HG03571 (cell line): ENCODE measurements around the gene CDX1.

Source experiments
- ATAC-seq: cut with Tn5 transposase; IDR thresholded peaks from one replicate; pipeline ENCODE4 v1.9.1; 2021; ENCODE audit not compliant: unreplicated experiment

The CDX1 gene

DNA sequence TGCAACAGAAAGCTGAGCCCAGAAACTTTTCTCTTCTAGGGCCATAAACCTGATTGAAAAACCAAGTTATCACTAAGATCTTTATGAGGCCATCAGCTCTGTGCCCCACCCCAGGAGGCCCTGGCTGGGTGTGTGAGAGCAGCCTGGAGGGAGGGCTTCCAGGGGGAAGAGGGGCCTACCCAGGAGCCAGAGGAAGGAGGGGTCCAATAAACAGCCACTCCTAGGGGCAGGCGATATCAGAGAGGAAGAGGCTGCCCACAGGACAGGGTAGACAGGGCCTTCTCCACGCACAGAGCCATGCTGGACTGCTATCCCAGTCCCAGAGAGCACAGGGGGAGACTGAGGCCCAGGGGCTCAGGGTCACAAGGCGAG lies 4.5 kb upstream of the CDX1 start:
- no peak for ATAC-seq

DNA sequence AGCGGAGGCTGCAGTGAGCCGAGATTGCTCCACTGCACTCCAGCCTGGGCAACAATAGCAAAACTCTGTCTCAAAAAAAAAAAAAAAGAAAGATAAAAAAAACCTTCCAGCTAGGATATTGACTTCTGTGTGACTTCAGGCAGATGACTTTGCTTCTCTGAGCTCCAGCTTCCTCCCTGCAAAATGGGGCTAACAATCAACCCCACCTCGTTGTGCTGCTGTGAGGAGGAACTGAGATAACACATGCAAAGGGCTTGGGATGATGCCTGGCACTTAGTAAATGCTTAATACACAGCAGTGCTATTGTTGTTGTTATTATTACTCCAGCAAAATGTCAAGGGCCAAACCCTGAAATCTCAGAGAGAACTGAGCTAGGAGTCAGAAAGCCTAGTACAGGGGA lies 3.5 kb upstream of the CDX1 start:
- ATAC-seq: no peak

DNA sequence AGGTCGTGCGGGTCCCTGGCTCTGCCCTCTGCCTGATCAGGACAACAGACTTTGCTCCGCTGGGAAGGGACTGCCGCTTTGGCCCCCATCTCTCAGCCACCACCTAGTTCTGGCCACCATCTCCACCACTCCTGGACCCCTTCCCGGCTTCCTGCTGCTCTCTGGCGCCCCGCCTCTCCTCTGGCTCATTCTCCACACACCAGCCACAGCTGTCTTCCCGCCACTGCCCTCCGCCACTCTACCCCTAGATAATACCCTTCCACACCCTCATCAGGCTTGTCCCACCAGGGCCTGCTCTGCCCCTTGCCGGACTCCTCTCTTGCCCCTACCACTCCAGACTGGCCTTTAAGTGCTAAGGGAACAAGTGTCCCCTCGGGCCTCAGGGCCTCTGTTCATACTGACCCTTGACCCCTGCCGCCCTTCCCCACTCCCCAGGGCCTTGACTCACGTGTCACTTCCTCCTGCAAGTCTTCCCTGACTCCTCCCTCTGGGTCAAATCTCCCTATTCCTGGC lies 3.0 kb upstream of the CDX1 start:
- ATAC-seq: no peak

DNA sequence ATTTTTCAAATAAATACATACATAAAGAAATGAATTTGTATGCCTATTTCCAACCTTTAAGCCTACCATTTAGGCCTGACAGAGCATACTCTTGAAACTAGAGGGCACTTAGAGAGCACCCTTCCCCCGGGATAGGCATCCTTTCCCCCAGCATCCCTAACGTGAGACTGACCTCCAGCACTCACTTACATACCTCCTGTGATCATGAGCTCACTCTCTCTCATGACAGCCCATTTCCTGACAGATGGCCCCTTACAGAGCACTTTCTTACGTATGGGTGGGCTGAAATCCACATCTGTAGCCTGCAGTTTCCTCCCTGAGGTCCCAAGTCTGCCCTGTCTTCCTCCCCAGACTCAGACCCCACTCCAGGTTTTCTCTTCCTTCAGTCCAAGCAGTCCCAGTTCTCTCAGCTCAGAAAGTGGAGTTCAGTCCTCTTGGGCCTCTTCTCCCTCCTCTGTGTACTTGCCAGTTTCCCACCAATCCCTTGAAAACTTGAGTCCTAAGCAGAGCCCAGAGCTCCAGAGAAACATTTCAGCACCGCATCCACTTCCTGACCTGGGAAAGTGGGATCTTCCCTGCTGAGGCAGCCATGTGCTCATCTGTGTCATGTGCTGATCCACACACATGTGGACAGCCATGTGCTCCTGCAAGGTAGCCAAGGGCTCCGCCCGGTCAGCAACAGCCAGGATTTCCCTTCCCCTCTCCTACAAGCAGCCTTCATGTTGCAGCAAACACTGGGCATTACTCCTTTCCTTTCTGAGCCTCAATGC lies 2.2 kb upstream of the CDX1 start:
- no peak for ATAC-seq

DNA sequence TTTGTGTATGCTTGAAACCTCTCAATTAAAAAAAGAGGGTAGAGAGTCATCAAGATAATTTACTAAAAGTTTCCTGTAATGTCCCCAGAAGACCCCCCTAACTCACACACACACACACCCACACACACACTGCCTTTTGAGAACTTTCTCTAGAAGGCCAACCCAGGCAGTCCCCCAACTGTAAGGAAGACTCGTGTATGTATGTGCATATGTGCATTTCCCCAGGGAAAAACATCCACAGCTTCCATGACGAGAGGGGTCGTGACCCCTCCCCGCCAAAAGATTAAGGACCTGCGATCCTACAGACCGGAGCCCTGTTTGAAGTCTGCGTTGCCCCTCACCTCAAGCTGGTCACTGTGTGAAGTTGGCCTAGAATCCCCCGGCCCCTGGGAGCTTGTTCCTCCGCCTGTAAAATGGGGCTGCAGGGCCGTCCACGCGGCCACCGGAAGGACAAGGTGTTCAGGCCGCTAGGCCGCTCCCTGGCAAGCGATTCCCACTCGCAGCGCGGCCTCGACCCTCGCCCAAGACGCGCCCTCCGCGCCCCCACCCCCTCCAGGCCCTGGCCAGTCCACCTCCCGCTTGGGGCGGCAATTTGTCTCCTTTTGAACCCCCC lies 435 bp upstream of the CDX1 start:
- no peak for ATAC-seq

DNA sequence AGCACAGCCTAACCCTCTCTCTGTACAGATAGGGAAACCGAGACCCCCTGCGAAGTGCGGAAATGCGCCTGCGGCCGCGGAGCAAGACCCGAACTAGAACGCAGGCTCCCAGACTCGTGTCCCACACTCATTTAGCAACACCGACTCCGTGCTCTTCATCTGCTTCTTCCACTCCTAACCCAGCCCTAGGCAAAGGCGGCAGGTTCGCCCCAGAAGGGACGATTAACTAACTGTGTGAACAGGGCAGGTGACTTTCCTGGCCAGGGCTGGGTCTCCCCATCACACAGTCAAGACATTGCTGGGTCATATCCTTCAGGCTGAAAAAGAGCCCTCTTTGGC lies 903 bp downstream of the CDX1 start:
- no peak for ATAC-seq

DNA sequence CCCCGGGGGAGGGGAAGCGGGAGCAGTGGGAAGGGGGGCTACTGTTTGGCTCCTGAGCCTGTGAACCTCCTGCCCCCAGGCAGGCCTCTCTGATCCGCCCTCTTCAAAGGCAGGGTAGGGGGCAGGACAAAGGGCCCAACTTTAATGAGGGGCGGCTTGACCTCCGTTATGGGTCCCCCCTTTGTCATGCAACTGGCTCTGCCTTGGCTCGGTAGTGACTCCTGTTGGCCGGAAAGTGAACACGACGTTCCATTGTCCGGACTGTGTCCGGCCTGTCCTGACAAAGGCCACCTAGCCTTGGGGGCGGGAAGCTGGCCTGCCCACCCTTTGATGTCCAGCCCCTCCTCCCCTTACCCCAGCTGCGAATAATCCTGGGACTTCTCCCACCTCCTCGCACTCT lies 1.3 kb downstream of the CDX1 start:
- ATAC-seq: no peak

DNA sequence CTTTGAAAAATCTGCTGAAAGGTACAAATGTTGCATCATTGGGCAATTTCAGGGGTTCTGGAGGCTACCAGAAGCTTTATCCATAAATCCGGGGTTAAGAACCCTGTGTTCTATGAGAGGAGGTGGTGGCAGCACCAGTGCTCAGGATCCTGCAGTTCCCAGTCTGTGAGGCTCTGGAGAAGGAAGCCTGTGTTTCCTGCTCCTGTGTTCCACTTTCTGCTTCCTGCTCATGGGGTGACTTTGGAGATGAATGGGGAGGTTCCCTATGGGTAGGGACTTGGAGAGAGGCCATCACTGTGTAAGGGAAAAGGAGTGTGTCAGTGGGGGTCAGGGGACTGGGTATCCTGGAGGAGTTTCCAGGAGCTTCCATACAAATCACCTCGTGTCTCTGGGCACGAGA lies 2.3 kb downstream of the CDX1 start:
- no peak for ATAC-seq

DNA sequence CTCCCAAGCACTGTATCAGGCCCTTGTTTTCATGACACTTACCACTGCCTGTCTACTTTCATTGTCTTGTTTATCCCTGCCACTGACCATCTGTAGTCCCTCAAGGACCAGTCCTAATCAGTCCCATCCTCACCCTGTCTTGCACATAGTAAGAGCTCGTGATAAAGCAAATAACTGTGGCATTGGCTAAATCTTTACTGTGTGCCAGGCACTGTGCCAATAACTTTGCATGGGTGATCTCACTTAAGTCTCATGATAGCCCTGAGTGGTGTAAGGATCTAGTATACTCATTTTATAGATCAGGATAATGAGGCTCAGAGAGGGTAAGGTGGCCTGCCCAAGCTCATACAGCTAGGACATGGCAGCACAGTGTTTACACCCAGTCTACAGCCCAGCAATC lies 5.6 kb downstream of the CDX1 start:
- no peak for ATAC-seq

DNA sequence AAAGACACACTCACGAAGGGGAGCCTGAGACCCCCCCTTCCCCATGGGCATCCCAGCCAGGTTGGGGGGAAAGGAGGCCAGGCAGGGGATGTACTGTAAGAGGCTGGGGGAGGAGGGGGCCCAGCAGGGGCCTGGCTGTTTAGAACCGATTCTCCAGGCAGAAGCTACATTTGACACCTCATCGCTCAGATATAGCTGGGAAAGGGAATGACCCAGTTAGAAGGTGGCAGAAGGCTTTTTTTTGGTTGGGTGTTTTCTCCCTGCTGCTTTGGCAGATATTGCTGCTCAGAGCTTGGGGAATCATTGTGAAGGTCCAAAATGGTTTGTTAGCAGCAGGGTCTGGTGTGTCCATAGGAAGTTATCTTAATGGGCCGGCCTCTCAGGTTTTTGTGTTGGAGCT lies 6.0 kb downstream of the CDX1 start:
- ATAC-seq: no peak

DNA sequence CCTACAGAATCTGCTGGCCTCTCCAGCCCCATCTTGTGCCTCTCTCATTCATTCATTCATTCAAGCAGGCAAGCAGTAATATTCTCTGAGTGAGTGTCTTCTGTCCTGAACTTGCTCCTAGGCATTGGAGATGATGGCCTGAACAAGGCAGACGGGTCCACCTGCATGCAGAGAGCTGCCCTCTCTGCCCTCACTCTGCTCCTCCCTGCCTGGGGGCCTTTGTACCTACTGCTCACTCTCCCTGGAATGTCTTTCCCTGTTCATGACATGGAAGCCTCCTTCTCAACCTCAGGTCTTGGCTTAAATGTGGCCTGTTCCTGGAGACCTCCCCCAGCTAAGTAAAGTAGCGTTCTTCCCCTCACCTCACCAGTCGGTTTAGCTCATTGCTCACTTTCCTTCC lies 6.6 kb downstream of the CDX1 start:
- ATAC-seq: no peak

DNA sequence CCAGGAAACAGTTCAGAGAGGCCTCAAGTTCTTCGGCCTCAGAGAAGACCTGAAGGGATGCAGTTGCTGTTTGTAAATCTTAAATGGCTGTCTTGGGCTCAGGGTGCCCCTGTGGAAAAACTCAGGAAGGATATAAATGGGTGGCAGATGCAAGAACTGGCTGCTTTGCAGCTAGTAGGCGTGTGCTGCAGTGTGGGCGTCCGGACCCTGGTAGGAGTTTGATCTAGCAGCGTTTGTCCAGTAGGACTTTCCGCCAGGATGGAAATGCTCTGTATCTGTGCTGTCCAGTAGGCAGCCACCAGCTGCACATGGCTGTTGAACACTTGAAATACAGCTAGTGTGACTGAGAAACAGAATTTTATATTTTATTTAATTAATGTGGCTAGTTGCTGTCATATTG lies 7.7 kb downstream of the CDX1 start:
- ATAC-seq: no peak

DNA sequence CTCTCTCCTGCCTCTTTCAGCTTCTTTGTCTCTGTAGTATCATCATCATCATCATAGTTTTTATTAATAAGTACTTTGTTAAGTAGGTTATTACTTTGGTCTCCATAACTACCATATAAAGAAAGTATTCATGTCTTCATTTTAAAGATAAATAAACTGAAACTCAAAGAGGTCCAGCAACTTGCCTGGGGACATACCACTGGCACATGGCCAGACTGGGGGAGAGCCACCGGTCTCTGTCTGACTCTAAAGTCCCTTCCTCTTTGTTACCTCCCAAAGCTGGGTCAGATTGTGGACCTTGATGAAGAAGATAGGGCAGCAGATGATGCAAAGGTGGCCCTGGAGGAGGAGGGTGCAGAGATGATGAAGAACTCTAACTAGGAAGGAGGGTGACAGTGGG lies 8.5 kb downstream of the CDX1 start:
- ATAC-seq: no peak

DNA sequence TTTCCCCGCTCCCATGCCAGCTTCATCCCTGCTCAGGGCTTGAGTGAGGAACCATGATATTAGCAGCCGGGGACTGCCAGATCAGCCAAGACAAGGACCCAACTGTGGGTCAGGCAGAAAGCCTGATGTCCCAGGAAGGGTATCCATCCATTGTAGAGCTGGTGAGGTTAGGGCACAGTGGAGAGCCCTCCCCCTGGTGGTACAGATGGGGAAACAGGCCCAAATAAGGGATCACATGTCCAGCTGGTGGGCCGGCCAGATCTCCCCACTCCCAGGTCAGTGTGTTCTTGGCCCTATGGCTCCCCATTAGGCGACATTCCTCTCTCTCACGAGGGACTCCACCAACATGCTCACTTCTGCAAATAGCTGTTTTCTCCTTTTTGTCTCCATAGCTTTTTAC lies 9.0 kb downstream of the CDX1 start:
- ATAC-seq: no peak

DNA sequence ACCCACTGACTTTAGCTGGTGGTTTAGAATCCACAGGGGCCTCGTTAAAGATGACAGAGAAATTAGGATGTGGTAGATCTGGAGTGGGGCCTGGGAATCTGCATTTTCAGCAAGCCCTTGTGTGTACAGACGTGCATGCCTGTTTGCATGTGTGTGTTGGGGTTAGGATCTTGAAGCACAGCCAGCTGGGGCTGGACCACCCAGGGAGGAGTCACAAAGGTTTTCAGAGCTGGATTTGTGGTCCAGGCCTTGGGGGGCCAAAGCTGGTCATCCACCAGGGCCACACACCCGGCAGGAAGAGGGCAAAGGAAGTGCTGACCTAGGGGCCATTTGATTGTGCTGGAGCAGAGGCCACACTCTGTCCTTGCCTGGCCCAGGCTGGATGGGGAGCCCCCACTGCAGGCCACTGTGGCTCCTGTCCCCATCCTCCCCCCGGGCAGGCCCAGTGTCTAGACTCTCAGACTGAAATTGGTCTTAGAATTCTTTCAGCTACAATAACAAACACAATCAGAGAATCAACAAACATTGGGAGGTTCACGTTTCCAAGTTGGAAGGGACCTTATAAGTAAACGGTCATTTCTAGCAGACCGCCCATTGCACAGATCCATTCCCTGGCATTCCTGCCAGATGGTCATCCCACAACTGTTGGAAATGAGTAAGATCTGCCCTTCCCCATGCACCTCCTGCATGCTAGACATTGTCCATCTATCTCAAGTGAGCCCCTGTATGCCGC lies 10.3 kb downstream of the CDX1 start:
- no peak for ATAC-seq

DNA sequence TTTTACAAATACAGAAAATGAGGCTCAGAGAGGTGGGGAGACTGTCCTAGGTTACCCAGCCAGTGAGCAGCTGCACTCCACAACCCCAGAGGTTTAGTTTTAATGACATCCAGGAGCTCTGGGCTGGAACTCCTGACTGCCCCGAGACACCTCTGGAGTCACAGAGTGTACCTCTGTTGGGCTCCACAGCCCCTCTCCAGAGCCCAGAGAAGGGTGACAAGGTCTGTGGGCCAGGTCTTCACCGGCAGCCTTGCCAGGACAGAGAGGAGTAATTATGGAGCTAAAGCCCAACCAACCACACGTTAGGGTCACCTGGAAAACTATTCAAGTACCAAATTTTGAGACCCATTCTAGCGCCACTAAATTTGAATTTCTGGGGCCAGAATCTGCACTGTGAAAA lies 11.1 kb downstream of the CDX1 start:
- no peak for ATAC-seq

DNA sequence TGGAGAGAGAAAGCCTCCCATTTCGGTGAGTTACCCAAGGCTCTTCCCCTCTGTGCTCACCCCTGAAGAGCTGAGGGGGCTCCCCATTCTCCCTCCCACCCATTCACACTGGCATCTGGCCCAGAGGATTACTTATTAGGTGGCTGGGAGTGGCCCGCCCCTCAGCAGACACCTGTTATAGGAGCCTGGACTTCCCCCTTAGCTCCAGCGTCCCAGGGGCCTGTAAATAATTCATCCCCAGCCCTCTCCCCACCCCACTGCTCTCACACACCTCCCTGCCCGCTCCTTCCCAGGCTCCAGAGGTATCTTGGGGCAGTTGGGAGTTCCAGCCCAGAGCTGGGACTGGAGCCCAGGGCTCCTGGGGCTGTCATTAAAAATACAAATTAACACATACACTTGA lies 11.7 kb downstream of the CDX1 start:
- peak; percentile 38 for ATAC-seq

DNA sequence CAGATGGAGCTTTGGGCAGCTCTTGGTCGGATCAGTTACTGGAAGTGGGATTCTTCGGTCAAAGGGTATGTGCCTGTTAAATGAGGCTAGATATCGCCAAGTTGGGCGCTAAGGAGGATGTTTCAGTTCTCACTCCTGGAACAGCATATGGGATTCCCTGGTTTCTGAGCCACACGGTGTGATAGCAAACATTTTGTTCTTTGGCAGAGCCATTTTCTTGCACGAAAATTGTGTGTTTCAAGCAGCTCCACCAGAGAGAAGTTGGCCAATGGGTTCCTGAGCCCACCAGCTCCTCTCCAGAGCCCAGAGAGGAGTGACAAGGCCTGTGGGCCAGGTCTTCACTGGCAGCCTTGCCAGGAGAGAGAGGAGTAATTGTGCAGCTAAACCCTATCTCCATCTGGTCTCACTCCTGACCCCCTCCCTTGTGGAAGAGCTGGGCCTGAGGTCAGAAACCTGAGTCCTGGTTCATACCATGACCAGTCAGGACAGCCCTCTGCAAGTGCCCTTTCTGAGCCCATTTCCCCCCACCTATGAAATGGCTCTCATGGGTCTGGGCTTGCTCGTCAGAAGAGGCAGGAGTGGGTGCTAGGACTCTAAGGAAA lies 12.5 kb downstream of the CDX1 start:
- ATAC-seq: no peak

DNA sequence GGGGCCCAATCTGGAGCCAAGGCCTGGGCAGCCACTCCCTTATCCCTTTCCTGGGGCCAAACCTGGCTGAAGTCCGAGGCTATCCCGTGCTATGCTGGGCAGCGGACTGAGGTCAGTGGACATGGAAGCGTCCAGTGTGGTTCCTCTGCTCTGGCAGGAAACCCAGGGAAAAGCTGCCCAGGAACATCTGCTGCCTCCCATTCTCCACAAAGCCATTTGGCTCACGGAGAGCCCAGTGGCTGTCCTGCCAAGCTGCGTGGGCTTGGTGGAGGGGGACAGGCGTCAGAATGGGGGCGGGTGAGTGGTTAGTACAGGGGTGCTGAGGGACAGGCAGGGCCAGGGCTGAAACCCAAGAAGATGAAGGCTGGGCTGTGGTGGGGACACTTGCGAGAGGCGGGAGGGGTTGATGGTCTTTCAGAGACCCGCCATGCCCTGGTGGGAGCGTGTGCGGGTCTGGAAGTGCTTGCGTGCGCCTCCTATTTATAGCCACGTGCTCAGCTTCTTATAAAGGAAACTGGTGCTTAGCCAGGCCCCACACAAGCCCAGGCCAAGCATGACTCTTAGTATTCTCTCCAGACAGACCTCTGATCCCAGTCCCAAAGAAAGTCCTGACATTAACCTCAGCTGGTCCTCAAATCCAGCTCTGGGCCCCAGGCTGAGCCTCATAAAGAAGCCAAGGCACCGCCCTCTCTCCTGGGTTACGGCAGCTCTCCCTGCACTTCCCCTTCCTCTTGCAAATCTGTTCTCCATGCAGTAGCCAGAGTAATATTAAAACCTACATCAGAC lies 13.9 kb downstream of the CDX1 start:
- no peak for ATAC-seq

DNA sequence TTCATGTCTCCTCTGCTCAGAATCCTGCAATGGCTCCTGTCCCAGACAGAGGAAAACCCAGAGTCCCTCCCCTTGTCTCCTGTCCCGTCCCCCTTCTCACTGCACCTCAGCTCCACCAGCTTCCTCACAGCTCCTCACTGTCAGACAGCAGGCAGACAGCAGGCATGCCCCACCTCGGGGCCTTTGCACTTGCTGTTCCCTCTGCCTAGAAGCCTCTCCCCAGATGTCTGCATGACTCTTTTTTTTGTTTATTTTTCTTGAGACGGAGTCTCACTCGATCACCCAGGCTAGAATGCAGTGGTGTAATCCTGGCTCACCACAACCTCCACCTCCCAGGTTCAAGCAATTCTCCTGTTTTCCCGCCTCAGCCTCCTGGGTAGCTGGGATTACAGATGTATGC lies 14.4 kb downstream of the CDX1 start:
- no peak for ATAC-seq
